Activated effector memory CD4-positive, alpha-beta T cell treated with Interleukin-2 at 50 U/mL for 16 hours (primary cell): ENCODE results near the gene LHX4.
"Not testable (repeated sequence)": the region's sequence is repeated elsewhere in the genome, so short reads cannot be mapped to it uniquely, and the experiment has no call there.

Experiments
- DNase-seq: peaks from one replicate; pipeline ENCODE4 v3.0.0-alpha.2; 2020

Gene LHX4

GRCh38 chr1:180198196-180198595 is 31.9 kb upstream of the LHX4 start:
- no peak for DNase-seq

GRCh38 chr1:180198611-180199010 is 31.5 kb upstream of the LHX4 start:
- no peak for DNase-seq

GRCh38 chr1:180199018-180199417 is 31.0 kb upstream of the LHX4 start:
- no peak for DNase-seq

- no peak for DNase-seq
Observed at GRCh38 chr1:180201451-180202200, 28.4 kb upstream of the LHX4 start.

GRCh38 chr1:180202588-180202987 is 27.5 kb upstream of the LHX4 start:
- not testable (repeated sequence) for DNase-seq

GRCh38 chr1:180204231-180204630 is 25.8 kb upstream of the LHX4 start:
- DNase-seq, result no peak

- no peak for DNase-seq
Observed at GRCh38 chr1:180206581-180206980, 23.5 kb upstream of the LHX4 start.

GRCh38 chr1:180208264-180208663 is 21.8 kb upstream of the LHX4 start:
- DNase-seq, result no peak

GRCh38 chr1:180210008-180210620 is 19.9 kb upstream of the LHX4 start:
- no peak for DNase-seq

- no peak for DNase-seq
Observed at GRCh38 chr1:180211156-180211859, 18.8 kb upstream of the LHX4 start.

GRCh38 chr1:180211860-180212229 is 18.2 kb upstream of the LHX4 start:
- DNase-seq, result no peak

- DNase-seq, result no peak
Observed at GRCh38 chr1:180213401-180214170, 16.5 kb upstream of the LHX4 start.

- no peak for DNase-seq
Observed at GRCh38 chr1:180215856-180216625, 14.0 kb upstream of the LHX4 start.

- no peak for DNase-seq
Observed at GRCh38 chr1:180217006-180217405, 13.1 kb upstream of the LHX4 start.

- DNase-seq, result no peak
Observed at GRCh38 chr1:180218806-180219765, 11.0 kb upstream of the LHX4 start.

- no peak for DNase-seq
Observed at GRCh38 chr1:180219776-180220175, 10.3 kb upstream of the LHX4 start.

GRCh38 chr1:180221462-180221861 is 8.6 kb upstream of the LHX4 start:
- DNase-seq, result no peak

GRCh38 chr1:180224902-180225301 is 5.2 kb upstream of the LHX4 start:
- no peak for DNase-seq

- DNase-seq, result no peak
Observed at GRCh38 chr1:180225403-180225802, 4.7 kb upstream of the LHX4 start.

GRCh38 chr1:180227861-180228647 is 2.0 kb upstream of the LHX4 start:
- no peak for DNase-seq
